GM18520 (cell line): ENCODE data around the gene KCNAB2.

Source experiments
- ATAC-seq: cut with Tn5 transposase; IDR thresholded peaks from one replicate; pipeline ENCODE4 v1.9.1; 2021; ENCODE audit not compliant: unreplicated experiment

KCNAB2 gene

GRCh38 chr1:6094801-6095505 lies 49.3 kb downstream of the KCNAB2 start:
- ATAC-seq = no peak

- no peak for ATAC-seq
Measured at GRCh38 chr1:6095511-6096242, 50.0 kb downstream of the KCNAB2 start.

GRCh38 chr1:6096243-6097116 lies 50.8 kb downstream of the KCNAB2 start:
- no peak for ATAC-seq

GRCh38 chr1:6097117-6097595 lies 51.5 kb downstream of the KCNAB2 start:
- no peak for ATAC-seq

GRCh38 chr1:6097824-6098223 lies 52.1 kb downstream of the KCNAB2 start:
- ATAC-seq = no peak

GRCh38 chr1:6098303-6099215 lies 52.9 kb downstream of the KCNAB2 start:
- no peak for ATAC-seq

- ATAC-seq = no peak
Measured at GRCh38 chr1:6099297-6099696, 53.6 kb downstream of the KCNAB2 start.

GRCh38 chr1:6099787-6100765 lies 54.4 kb downstream of the KCNAB2 start:
- ATAC-seq = no peak

GRCh38 chr1:6100861-6101783 lies 55.4 kb downstream of the KCNAB2 start:
- ATAC-seq = no peak

GRCh38 chr1:6101826-6102531 lies 56.3 kb downstream of the KCNAB2 start:
- ATAC-seq = no peak

GRCh38 chr1:6102532-6102845 lies 56.8 kb downstream of the KCNAB2 start:
- ATAC-seq = no peak

- no peak for ATAC-seq
Measured at GRCh38 chr1:6103111-6103853, 57.6 kb downstream of the KCNAB2 start.

- no peak for ATAC-seq
Measured at GRCh38 chr1:6103854-6104530, 58.3 kb downstream of the KCNAB2 start.

GRCh38 chr1:6104631-6105030 lies 58.9 kb downstream of the KCNAB2 start:
- ATAC-seq = no peak

- ATAC-seq = no peak
Measured at GRCh38 chr1:6105218-6105679, 59.6 kb downstream of the KCNAB2 start.

- no peak for ATAC-seq
Measured at GRCh38 chr1:6105763-6106162, 60.1 kb downstream of the KCNAB2 start.
